Fibroblast of skin of back (primary cell): Measurements from ENCODE around the gene PRLR.

Experiments used
- DNase-seq: peaks from one replicate; pipeline ENCODE4 v3.0.0-alpha.2; 2013

Gene PRLR

DNA sequence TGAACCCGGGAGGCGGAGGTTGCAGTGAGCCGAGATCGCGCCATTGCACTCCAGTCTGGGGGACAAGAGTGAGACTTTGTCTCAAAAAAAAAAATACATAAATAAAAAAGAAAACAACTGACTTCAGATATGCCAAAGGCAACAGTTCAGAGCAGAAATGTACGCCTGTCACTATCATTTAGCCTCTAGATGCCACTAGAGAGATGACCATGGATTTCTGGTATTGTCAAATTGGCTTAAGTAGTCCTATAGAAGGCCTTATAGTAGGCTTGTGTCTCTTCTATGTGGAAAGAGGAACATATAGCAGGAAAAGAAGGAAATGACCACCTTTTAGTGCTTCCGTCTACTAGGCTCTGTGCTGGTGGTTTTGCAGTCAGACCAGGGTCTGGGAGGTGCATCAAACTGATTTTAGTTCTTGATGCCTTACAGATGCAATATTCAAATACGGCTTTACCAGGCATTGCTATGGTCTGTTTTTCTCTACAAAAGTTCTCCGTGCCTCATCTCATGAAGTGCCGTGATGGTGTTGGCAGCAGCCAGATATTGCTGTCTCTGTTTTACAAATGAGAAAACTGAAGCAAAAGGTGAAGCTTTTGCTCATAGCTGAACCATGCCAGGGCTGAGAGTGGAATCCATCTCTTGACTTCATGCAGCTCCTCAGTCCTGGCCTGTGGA, 199.7 kb downstream of the PRLR start:
- DNase-seq = no peak

- DNase-seq = peak; percentile 25
These were observed 201.0 kb downstream of the PRLR start for GRCh38 chr5:35029333-35029732.

DNA sequence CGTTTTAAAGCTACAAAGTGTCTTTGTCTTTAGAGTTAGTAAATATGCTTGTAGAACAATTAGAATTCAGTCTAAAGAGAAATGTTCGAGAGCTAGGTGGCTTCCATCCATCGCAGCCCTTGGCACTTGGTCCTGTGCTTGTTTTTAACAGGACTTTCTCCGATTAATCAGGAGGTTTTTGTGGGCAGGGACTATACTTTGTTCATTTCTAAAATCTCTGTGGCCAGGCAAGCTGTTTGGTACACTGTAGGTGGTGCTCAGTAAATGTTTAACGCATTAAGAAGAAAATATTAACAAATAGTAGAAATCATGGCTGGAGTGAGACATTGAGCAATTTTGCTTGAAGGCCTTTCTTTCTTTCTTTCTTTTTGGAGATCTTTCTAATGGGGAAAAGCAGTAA, 203.3 kb downstream of the PRLR start:
- no peak for DNase-seq

- DNase-seq = no peak
These were observed 203.9 kb downstream of the PRLR start for GRCh38 chr5:35026280-35026840.

- DNase-seq = no peak
These were observed 205.3 kb downstream of the PRLR start for GRCh38 chr5:35024911-35025510.

DNA sequence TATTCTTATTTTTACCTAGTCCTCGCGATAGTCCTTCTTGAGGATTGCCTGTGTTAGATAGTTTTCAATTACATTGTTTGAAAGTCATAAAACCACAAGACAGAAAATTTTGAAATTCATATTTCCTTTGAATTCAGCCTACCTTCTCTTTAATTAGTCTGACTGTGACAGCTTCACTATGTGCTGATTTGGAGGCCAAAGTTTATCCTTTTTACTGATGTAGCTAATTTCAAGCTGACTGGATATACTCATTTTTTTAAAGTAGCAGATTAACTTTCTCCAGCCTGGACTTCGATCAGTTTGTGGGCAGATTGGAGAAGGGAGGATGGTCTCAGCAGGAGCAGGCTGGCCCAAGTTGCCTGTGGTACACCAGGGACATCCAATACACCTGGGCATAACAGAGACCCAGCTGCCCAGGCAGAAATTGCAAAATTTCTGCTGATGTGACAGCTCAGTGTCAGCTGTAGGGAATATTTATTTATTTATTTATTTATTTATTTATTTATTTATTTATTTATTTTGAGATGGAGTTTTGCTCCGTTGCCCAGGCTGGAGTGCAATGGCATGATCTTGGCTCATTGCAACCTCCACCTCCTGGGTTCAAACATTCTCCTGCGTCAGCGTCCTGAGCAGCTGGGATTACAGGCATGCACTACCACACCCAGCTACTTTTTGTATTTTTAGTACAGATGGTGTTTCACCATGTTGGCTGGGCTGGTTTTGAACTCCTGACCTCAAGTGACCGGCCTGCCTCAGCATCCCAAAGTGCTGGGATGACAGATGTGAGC, 206.7 kb downstream of the PRLR start:
- no peak for DNase-seq

DNA sequence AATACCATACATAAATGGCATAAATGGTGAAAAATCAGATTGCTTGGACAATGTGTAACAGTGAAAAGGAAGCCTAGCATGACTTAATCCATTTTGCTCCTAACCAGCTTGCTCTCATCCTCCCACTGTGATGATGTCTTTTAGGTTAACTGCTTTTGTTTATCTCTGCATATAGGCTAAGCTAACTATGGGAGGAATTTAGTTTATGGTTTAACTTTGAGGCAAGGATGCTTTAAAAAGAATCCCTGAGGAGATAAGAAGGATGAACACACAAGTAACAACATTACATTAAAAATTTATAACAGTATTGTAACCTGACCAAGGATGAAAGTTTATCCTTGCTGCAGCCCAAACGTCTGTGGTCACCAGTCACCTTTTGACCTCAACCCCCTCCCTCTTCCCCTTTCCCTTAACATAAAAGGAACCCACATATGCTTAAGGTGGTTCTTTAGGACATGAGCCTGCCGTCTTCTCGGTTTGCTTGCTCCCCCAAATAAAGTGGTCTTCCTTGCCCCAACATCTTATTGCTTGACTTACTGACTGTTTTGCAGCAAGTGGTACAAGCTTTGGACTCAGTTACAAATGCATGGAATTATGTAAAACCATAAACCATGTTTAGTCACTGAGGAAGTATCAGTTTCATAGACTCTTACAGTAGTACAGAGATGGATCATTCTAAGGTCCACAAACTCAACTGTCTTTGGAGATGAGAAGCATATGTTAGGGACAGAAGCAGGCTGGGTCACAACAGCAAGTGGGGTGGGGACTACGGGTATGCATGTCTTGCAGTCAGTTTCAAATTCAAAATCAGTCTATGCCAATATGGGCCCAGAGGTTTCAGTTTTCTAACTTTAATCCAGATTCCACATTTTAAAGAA, 213.9 kb downstream of the PRLR start:
- no peak for DNase-seq

DNA sequence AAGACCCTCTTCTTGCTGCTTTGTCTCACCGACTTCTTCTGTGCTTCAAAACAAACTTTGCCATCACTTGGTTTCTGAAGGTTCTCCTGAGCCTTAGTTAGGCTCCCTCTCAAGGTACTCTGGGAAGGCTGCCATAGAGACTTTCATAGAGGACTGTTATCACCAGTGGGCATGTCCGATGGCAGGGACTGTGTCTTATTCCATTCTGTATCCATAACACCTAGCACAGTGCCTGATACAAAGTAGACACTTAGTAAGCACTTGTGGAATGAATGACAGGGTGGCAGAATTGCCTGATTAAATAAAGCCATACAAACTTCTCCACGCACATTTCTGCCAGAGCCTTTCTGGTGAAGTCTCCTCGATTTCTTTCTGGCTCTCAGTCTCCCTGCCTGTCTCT, 215.2 kb downstream of the PRLR start:
- no peak for DNase-seq

DNA sequence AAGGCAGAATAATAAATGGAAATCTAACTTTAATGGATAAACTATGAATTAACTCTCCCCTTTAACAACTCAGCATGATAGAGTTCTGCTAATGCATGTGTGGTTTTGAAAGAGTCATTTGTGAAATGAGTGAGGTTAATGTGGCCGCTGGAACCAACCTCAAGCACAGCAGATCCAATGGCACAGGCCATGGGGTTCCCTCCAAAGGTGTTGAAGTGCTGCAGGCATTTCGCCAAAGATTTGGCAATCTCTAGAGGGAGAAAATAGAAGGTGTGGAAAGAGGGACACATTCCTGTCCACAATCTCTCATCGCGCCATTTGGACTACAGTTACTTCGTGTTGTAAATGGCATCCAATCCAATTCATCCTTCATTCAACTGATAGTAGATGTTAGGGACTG, 217.5 kb downstream of the PRLR start:
- no peak for DNase-seq

GRCh38 chr5:35012365-35012764, 217.9 kb downstream of the PRLR start:
- no peak for DNase-seq

- DNase-seq = no peak
These were observed 219.6 kb downstream of the PRLR start for GRCh38 chr5:35010676-35011075.

DNA sequence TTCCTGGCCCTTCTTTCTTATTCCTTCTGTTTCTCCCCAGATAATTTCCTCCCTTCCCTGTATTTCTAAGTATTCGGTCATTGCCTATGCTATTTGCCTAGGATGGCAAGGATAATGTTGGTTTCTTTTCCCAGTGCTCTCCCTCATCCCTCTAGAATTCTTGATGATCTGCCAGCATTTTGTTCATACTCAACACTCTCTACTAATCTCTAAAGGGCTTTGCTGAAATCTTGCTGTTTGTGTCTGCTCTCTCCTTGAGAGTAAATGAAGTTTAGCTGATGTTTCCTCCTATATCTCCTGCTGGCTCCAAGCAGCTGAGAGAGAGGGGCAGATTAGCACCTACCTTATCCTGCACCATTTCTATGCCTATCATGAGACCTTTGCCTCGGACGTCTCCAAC, 220.6 kb downstream of the PRLR start:
- peak; percentile 6 for DNase-seq

GRCh38 chr5:35009019-35009418, 221.3 kb downstream of the PRLR start:
- DNase-seq = peak; percentile 19

DNA sequence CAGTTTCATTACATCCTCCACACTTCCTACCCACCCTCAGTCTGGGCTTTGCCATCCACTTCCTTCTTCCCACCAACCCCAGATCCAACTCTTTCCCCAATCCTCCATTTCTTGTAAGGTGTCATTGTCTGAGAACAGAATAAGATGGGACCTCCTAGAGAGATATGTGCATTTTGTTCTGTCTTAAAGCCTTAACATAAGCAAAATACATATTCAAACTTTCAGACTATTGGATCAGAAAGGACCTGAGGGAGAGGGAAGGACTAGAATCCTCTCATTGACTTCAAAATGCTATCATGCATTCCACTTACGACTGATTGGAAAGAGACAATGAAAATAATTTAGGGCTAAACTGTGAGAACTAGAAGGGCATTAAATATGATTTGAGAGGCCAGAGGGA, 225.5 kb downstream of the PRLR start:
- no peak for DNase-seq

DNA sequence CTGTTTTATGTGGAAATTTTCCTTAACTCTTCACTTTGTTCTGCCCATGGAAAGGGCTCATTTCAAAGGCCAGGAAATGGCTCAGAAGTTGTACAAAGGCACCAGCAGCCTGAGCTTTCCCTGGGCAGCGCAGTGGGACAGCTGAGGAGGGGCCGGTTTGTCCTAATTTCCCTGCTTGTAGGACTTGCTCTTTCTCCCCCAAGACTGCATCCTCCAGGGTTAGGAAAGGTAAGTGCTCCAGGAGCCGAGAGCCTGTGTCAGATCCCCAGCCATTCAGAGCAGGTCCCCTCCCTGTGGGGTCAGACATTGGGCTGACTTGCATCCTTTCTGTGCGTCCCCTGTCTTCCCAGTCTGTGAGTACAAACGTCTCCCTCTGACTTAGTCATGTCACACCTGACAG, 226.1 kb downstream of the PRLR start:
- no peak for DNase-seq

GRCh38 chr5:35003018-35003957, 227.0 kb downstream of the PRLR start:
- DNase-seq = peak; percentile 54

DNA sequence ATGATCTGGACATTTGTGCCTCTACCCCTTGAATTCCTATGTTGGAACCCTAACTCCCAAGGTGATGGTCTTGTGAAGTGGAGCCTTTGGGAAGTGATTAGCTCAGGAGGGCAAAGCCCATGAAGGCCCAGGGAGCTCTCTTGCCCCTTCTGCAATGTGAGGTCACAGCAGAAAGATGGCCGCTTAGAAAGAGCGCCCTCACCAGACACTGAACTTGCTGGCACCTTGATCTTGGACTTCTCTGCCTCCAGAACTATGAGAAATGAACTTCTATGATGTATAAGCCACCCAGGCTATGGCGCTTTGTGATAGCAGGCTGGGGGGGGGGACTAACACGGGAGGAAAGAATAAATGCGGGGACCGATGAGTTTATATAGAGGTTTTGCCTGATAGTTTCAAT, 227.8 kb downstream of the PRLR start:
- no peak for DNase-seq

DNA sequence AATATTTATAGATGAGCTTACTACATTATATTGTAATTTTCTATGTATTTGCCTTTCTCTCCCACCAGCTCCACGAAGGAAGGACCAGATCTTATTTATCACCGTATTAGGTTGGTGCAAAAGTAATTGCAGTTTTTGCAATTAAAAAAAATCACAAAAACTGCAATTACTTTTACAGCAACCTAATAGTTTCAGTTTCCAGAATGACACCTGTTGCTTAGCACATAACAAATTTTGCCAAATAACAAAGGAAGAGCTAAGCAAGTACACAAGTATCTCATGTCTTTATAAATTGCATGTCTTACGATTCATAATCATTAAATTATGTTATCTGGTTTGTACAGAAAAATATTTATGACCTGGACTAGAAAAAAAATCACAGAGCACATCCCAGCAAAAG, 228.4 kb downstream of the PRLR start:
- no peak for DNase-seq
